HG02610 (cell line): ENCODE measurements around the gene MAN2A1.
"Not testable (repeated sequence)": the region's sequence is repeated elsewhere in the genome, so short reads cannot be mapped to it uniquely, and the experiment has no call there.

Experiments used
- ATAC-seq: cut with Tn5 transposase; IDR thresholded peaks from one replicate; pipeline ENCODE4 v1.9.1; 2021; ENCODE audit warnings: mild to moderate bottlenecking, moderate library complexity; ENCODE audit not compliant: unreplicated experiment

Gene MAN2A1

GRCh38 chr5:109750463-109750862, 60.7 kb downstream of the MAN2A1 start:
- ATAC-seq: no peak

GRCh38 chr5:109753279-109753678, 63.6 kb downstream of the MAN2A1 start:
- no peak for ATAC-seq

GRCh38 chr5:109754319-109754718, 64.6 kb downstream of the MAN2A1 start:
- no peak for ATAC-seq

GRCh38 chr5:109755761-109756160, 66.0 kb downstream of the MAN2A1 start:
- ATAC-seq: no peak

- no peak for ATAC-seq
Measured at GRCh38 chr5:109756543-109757185, 66.9 kb downstream of the MAN2A1 start.

- no peak for ATAC-seq
Measured at GRCh38 chr5:109757490-109757889, 67.8 kb downstream of the MAN2A1 start.

- no peak for ATAC-seq
Measured at GRCh38 chr5:109759306-109759705, 69.6 kb downstream of the MAN2A1 start.

- not testable (repeated sequence) for ATAC-seq
Measured at GRCh38 chr5:109760130-109760529, 70.4 kb downstream of the MAN2A1 start.

GRCh38 chr5:109762821-109763220, 73.1 kb downstream of the MAN2A1 start:
- no peak for ATAC-seq

GRCh38 chr5:109767184-109767995, 77.7 kb downstream of the MAN2A1 start:
- ATAC-seq: no peak

- ATAC-seq: no peak
Measured at GRCh38 chr5:109767997-109768396, 78.3 kb downstream of the MAN2A1 start.

GRCh38 chr5:109769597-109770291, 80.0 kb downstream of the MAN2A1 start:
- no peak for ATAC-seq

- ATAC-seq: no peak
Measured at GRCh38 chr5:109775130-109775529, 85.4 kb downstream of the MAN2A1 start.

GRCh38 chr5:109779036-109779735, 89.5 kb downstream of the MAN2A1 start:
- ATAC-seq: no peak

- ATAC-seq: no peak
Measured at GRCh38 chr5:109784687-109785086, 95.0 kb downstream of the MAN2A1 start.

GRCh38 chr5:109786206-109786855, 96.6 kb downstream of the MAN2A1 start:
- ATAC-seq: no peak

GRCh38 chr5:109788596-109788995, 98.9 kb downstream of the MAN2A1 start:
- peak; percentile 96 for ATAC-seq

- no peak for ATAC-seq
Measured at GRCh38 chr5:109792613-109793012, 102.9 kb downstream of the MAN2A1 start.

GRCh38 chr5:109803854-109804253, 114.1 kb downstream of the MAN2A1 start:
- no peak for ATAC-seq

GRCh38 chr5:109805472-109805871, 115.7 kb downstream of the MAN2A1 start:
- ATAC-seq: no peak

GRCh38 chr5:109805883-109806282, 116.2 kb downstream of the MAN2A1 start:
- ATAC-seq: no peak
